VCaP (cell line): ENCODE results near the gene ZNF496.
"Not testable (repeated sequence)": the region's sequence is repeated elsewhere in the genome, so short reads cannot be mapped to it uniquely, and the experiment has no call there.

Experiments
- H3K27ac ChIP-seq: fragments of 450-650 bp; 2 replicates; pipeline ENCODE4 v1.5.1; 2017
- CTCF ChIP-seq: fragments of 450-650 bp; conservative IDR thresholded peaks from 2 replicates; pipeline ENCODE4 v1.5.1; 2017; ENCODE audit warnings: mild to moderate bottlenecking, moderate library complexity

Gene ZNF496

GRCh38 chr1:247331525-247332214, at the start of gene ZNF496:
Gene ZNF496, minus strand, starts transcription at chr1:247331867. Its CDS starts 2,289 bp downstream, at chr1:247329578.
- H3K27ac ChIP-seq: peak within 1 kb of the TSS; percentile 83
- TF ChIP-seq CTCF: peak; percentile 6; the same call in 1 of the 2 replicates

- no peak for TF ChIP-seq CTCF
- H3K27ac ChIP-seq: no peak overlapping the region
Observed at GRCh38 chr1:247378334-247379073, 46.8 kb upstream of the ZNF496 start.

- not testable (repeated sequence) for H3K27ac ChIP-seq
Observed at GRCh38 chr1:247377656-247378055, 46.0 kb upstream of the ZNF496 start.

- no peak overlapping the region for H3K27ac ChIP-seq
- TF ChIP-seq CTCF: no peak
Observed at GRCh38 chr1:247376659-247377058, 45.0 kb upstream of the ZNF496 start.

- H3K27ac ChIP-seq: no peak overlapping the region
- TF ChIP-seq CTCF: no peak
Observed at GRCh38 chr1:247375747-247376146, 44.1 kb upstream of the ZNF496 start.

- H3K27ac ChIP-seq: not testable (repeated sequence)
Observed at GRCh38 chr1:247374651-247375334, 43.1 kb upstream of the ZNF496 start.

GRCh38 chr1:247373721-247374141, 42.1 kb upstream of the ZNF496 start:
- H3K27ac ChIP-seq: no peak overlapping the region
- peak; percentile 29; the same call in 1 of the 2 replicates for TF ChIP-seq CTCF

GRCh38 chr1:247371801-247372259, 40.2 kb upstream of the ZNF496 start:
- H3K27ac ChIP-seq: no peak overlapping the region
- TF ChIP-seq CTCF: no peak
